CD14-positive monocyte (primary cell): Measurements from ENCODE around the gene CHIT1. TPM values are rescaled to one million over a fixed set of nuclear protein-coding genes. Genes with fewer than 3 reads are reported as not detected.

Experiments used
- DNase-seq, 3 donors: peaks; one replicate each; pipeline ENCODE4 v3.0.0-alpha.2; 2011 to 2022
- H2AFZ ChIP-seq: 2 replicates; pipeline ENCODE4 v1.6.0; 2012; ENCODE audit warnings: mild to moderate bottlenecking, low read depth, low read length, inconsistent platforms; ENCODE audit not compliant: insufficient read depth, poor library complexity, severe bottlenecking
- H3K27ac ChIP-seq, 2 donors: 1 replicate in 1 of 2; 2 replicates in 1 of 2; pipeline ENCODE4 v1.5.1; 2012 to 2013; ENCODE audit warnings: low read length in 2 of 2, control low read depth in 1 of 2, inconsistent platforms in 1 of 2, low read depth in 1 of 2, mild to moderate bottlenecking in 1 of 2
- H3K27me3 ChIP-seq, 2 donors: one replicate each; pipeline versions ENCODE4 v1.6.0 to v1.6.1; 2011 to 2013; ENCODE audit warnings: low read length in 2 of 2; ENCODE audit not compliant: control insufficient read depth in 2 of 2, insufficient read depth in 2 of 2
- H3K36me3 ChIP-seq, 2 donors: replicated peaks in 1 of 2; 1 replicate in 1 of 2; 2 replicates in 1 of 2; pipeline versions ENCODE4 v1.5.1 to v1.6.1; 2012 to 2013; ENCODE audit warnings: low read length in 2 of 2, control low read depth in 1 of 2, inconsistent platforms in 1 of 2, mild to moderate bottlenecking in 1 of 2; ENCODE audit not compliant: insufficient read depth in 2 of 2, control insufficient read depth in 1 of 2
- H3K4me1 ChIP-seq, 2 donors: 1 replicate in 1 of 2; 2 replicates in 1 of 2; pipeline versions ENCODE4 v1.5.1 to v1.6.1; 2012 to 2013; ENCODE audit warnings: low read length in 2 of 2, control low read depth in 1 of 2, inconsistent platforms in 1 of 2, mild to moderate bottlenecking in 1 of 2, moderate library complexity in 1 of 2; ENCODE audit not compliant: insufficient read depth in 2 of 2, control insufficient read depth in 1 of 2
- H3K4me2 ChIP-seq: replicated peaks from 2 replicates; pipeline ENCODE3; 2012; ENCODE audit warnings: low read length, moderate library complexity, mild to moderate bottlenecking; ENCODE audit not compliant: poor library complexity, severe bottlenecking; ENCODE audit errors: extremely low read depth
- H3K4me3 ChIP-seq, 3 experiments: fragments of 200-600 bp in 1 of 3; sonication (generic) in 1 of 3; replicated peaks in 1 of 3; 1 replicate in 2 of 3; 2 replicates in 1 of 3; pipeline ENCODE4 v1.5.1; 2011 to 2013; ENCODE audit warnings: low read length in 3 of 3, mild to moderate bottlenecking in 3 of 3, control low read depth in 2 of 3, low read depth in 2 of 3, inconsistent platforms in 1 of 3, moderate library complexity in 1 of 3
- H3K79me2 ChIP-seq: 2 replicates; pipeline ENCODE4 v1.6.0; 2012; ENCODE audit warnings: mild to moderate bottlenecking, control low read depth, inconsistent platforms, low read length, moderate library complexity; ENCODE audit not compliant: insufficient read depth
- H3K9ac ChIP-seq: 2 replicates; pipeline ENCODE4 v1.6.0; 2017; ENCODE audit warnings: low read length, mild to moderate bottlenecking; ENCODE audit not compliant: insufficient read depth, poor library complexity, severe bottlenecking
- H3K9me3 ChIP-seq, 2 donors: replicated peaks in 1 of 2; 1 replicate in 1 of 2; 2 replicates in 1 of 2; pipeline versions ENCODE4 v1.5.1 to v1.6.1; 2012 to 2013; ENCODE audit warnings: low read length in 2 of 2, control low read depth in 1 of 2; ENCODE audit not compliant: control insufficient read depth in 1 of 2, insufficient read depth in 1 of 2
- H4K20me1 ChIP-seq: 2 replicates; pipeline ENCODE4 v1.6.0; 2012; ENCODE audit warnings: mild to moderate bottlenecking, low read length, control low read depth, moderate library complexity; ENCODE audit not compliant: insufficient read depth
- H3K27ac Mint-ChIP-seq, 7 donors: one replicate each; pipeline ENCODE4 v1.8.0; 2020; ENCODE audit warnings: mild to moderate bottlenecking in 7 of 7, mixed read lengths in 7 of 7, moderate library complexity in 6 of 7, inconsistent platforms in 2 of 7
- H3K27me3 Mint-ChIP-seq, 3 donors: one replicate each; pipeline ENCODE4 v1.8.0; 2021 to 2022; ENCODE audit warnings: low read depth in 3 of 3, mild to moderate bottlenecking in 3 of 3, mixed read lengths in 3 of 3, moderate library complexity in 3 of 3, inconsistent platforms in 1 of 3
- H3K36me3 Mint-ChIP-seq, 2 donors: one replicate each; pipeline ENCODE4 v1.8.0; 2020; ENCODE audit warnings: mixed read lengths in 2 of 2, inconsistent platforms in 1 of 2, mild to moderate bottlenecking in 1 of 2
- H3K4me1 Mint-ChIP-seq: one replicate; pipeline ENCODE4 v1.8.0; 2020; ENCODE audit warnings: mild to moderate bottlenecking, mixed read lengths
- H3K4me3 Mint-ChIP-seq, 2 donors: one replicate each; pipeline ENCODE4 v1.8.0; 2020; ENCODE audit warnings: mild to moderate bottlenecking in 2 of 2, mixed read lengths in 2 of 2, moderate library complexity in 1 of 2
- H3K9me3 Mint-ChIP-seq, 7 donors: one replicate each; pipeline ENCODE4 v1.8.0; 2020 to 2022; ENCODE audit warnings: mixed read lengths in 7 of 7, mild to moderate bottlenecking in 6 of 7, moderate library complexity in 6 of 7, inconsistent platforms in 2 of 7
- CTCF ChIP-seq: fragments of 200-600 bp; IDR thresholded peaks from one replicate; pipeline ENCODE4 v1.8.0; 2022; ENCODE audit warnings: antibody characterized with exemption, mild to moderate bottlenecking
- WGBS: methylation state at CpG from one replicate; pipeline ENCODE4 v1.1.5; 2013; ENCODE audit warnings: missing lambda C conversion rate; ENCODE audit not compliant: insufficient coverage; 5-methylcytosine and 5-hydroxymethylcytosine counted together
- intact Hi-C, 2 donors: fragments of 100-400 bp; cut with micrococcal nuclease; formaldehyde crosslinking; loops; one replicate each; pipeline versions ENCODE4 v1.15.0 to v1.15.1; 2023
- polyA plus RNA-seq, 3 donors: library from polyadenylated mRNA; depleted of rRNA in 1 of 3; unstranded in 2 of 3; stranded (reverse) in 1 of 3; fragments of 300-500 nt in 2 of 3; fragments of >200 nt in 1 of 3; fragmentation: Illumina TruSeq in 2 of 3; gene quantifications; 1 replicate in 2 of 3; 2 replicates in 1 of 3; pipeline ENCODE4 v1.2.3, GENCODE V29; 2012 to 2021

CHIT1 gene
- polyA plus RNA-seq, 3 donors, result 0.08 to 0.51 TPM; not detected in 1

GRCh38 chr1:203207751-203208150, 21.7 kb downstream of the CHIT1 start:
- Mint-ChIP-seq H3K4me1 (peaks cover 26% of the 10 kb centered on the region), H3K27ac (no peak overlapping the region), H3K36me3 (peaks cover 0 to 2% of the 10 kb centered on the region in 2 donors), H3K4me3 (no peak overlapping the region), H3K9me3 (peaks cover 0 to 3% (median 0%) of the 10 kb centered on the region in 7 donors), H3K27me3 (peaks cover 4 to 8% (median 6%) of the 10 kb centered on the region in 3 donors)
- H3K36me3 ChIP-seq, result no peaks in the 10 kb centered on the region
- H3K4me1 ChIP-seq, result peaks cover 15 to 18% of the 10 kb centered on the region in 2 donors
- H3K27ac ChIP-seq, result no peak overlapping the region
- WGBS, result no CpG with 5 or more reads among the region's 2 CpGs
- H3K9me3 ChIP-seq, result no peaks in the 10 kb centered on the region
- H3K9ac ChIP-seq, result no peak overlapping the region
- no peak overlapping the region for H3K4me3 ChIP-seq
- intact Hi-C loops, result no loop called here
- no peaks in the 10 kb centered on the region for H3K79me2 ChIP-seq
- H3K27me3 ChIP-seq, result no peaks in the 10 kb centered on the region
- no peak overlapping the region for H3K4me2 ChIP-seq
- no peak for TF ChIP-seq CTCF
- DNase-seq, result no peak
- no peaks in the 10 kb centered on the region for H4K20me1 ChIP-seq
- H2AFZ ChIP-seq, result no peak overlapping the region

GRCh38 chr1:203206129-203206687, 23.3 kb downstream of the CHIT1 start:
- Histone ChIP-seq H3K79me2 (no peaks in the 10 kb centered on the region), H4K20me1 (no peaks in the 10 kb centered on the region), H2AFZ (no peak overlapping the region), H3K27me3 (no peaks in the 10 kb centered on the region), H3K4me2 (no peak overlapping the region), H3K9ac (no peak overlapping the region), H3K4me3 (no peak overlapping the region), H3K27ac (no peak overlapping the region), H3K4me1 (peaks cover 31 to 33% of the 10 kb centered on the region in 2 donors), H3K9me3 (no peaks in the 10 kb centered on the region), H3K36me3 (no peaks in the 10 kb centered on the region)
- Mint-ChIP-seq H3K9me3 (peaks cover 0 to 3% (median 0%) of the 10 kb centered on the region in 7 donors), H3K36me3 (peaks cover 0 to 4% of the 10 kb centered on the region in 2 donors), H3K27ac (no peak overlapping the region), H3K27me3 (peaks cover 3 to 8% (median 4%) of the 10 kb centered on the region in 3 donors), H3K4me3 (no peak overlapping the region), H3K4me1 (peaks cover 41% of the 10 kb centered on the region)
- intact Hi-C loops, result no loop called here
- 100% methylated on average over 1 of the region's 5 CpGs for WGBS
- no peak for TF ChIP-seq CTCF
- no peak for DNase-seq
